Karpas-422 (cell line): ENCODE data around the gene C1orf198. TPM values are rescaled to one million over a fixed set of nuclear protein-coding genes. Genes with fewer than 3 reads are reported as not detected.
"Not testable (repeated sequence)": the region's sequence is repeated elsewhere in the genome, so short reads cannot be mapped to it uniquely, and the experiment has no call there.

Source experiments
- DNase-seq: peaks from one replicate; pipeline ENCODE4 v3.0.0-alpha.2; 2015
- H2AFZ ChIP-seq: fragments of 200-600 bp; sonication (generic); 2 replicates; pipeline ENCODE4 v1.6.1; 2014; ENCODE audit warnings: antibody characterized with exemption, low read length, mixed read lengths
- H3K27ac ChIP-seq: fragments of 200-600 bp; sonication (generic); 2 replicates; pipeline ENCODE4 v1.5.1; 2014; ENCODE audit warnings: mild to moderate bottlenecking, low read length, moderate library complexity
- H3K27me3 ChIP-seq: fragments of 200-600 bp; sonication (generic); 2 replicates; pipeline ENCODE4 v1.6.1; 2014; ENCODE audit warnings: low read length, mixed read lengths
- H3K36me3 ChIP-seq: fragments of 200-600 bp; sonication (generic); 2 replicates; pipeline ENCODE4 v1.6.1; 2014; ENCODE audit warnings: low read length, mixed read lengths; ENCODE audit not compliant: insufficient read depth
- H3K4me1 ChIP-seq: fragments of 200-600 bp; sonication (generic); 2 replicates; pipeline ENCODE4 v1.6.1; 2014; ENCODE audit warnings: mild to moderate bottlenecking, low read length, mixed read lengths
- H3K4me2 ChIP-seq: fragments of 200-600 bp; sonication (generic); 2 replicates; pipeline ENCODE4 v1.6.1; 2014; ENCODE audit warnings: low read length, low read depth, mild to moderate bottlenecking; ENCODE audit not compliant: poor library complexity, severe bottlenecking
- H3K4me3 ChIP-seq: fragments of 200-600 bp; sonication (generic); 2 replicates; pipeline ENCODE4 v1.5.1; 2014; ENCODE audit warnings: mild to moderate bottlenecking, antibody characterized with exemption, low read length, mixed read lengths
- H3K79me2 ChIP-seq: fragments of 200-600 bp; sonication (generic); 2 replicates; pipeline ENCODE4 v1.6.1; 2014; ENCODE audit warnings: mild to moderate bottlenecking, low read length, mixed read lengths
- H3K9ac ChIP-seq: fragments of 200-600 bp; sonication (generic); 2 replicates; pipeline ENCODE4 v1.6.0; 2014; ENCODE audit warnings: low read length
- H3K9me2 ChIP-seq: fragments of 200-600 bp; sonication (generic), shearing (Covaris generic); replicated peaks from 2 replicates; pipeline ENCODE4 v1.6.0; 2014; ENCODE audit warnings: mild to moderate bottlenecking, low read length, moderate library complexity; ENCODE audit not compliant: insufficient read depth
- H3K9me3 ChIP-seq: fragments of 300-700, 200-600 bp; sonication (generic); 2 replicates; pipeline ENCODE4 v1.6.1; 2014; ENCODE audit warnings: low read length, mixed read lengths
- H4K20me1 ChIP-seq: fragments of 200-600 bp; sonication (generic); 2 replicates; pipeline ENCODE4 v1.6.1; 2014; ENCODE audit warnings: mild to moderate bottlenecking, antibody characterized with exemption, low read length, low read depth; ENCODE audit not compliant: insufficient read depth
- total RNA-seq: library from RNA; depleted of rRNA; stranded (reverse); fragments of >200 nt; shearing (Covaris generic); gene quantifications from 2 replicates; pipeline ENCODE4 v1.2.3, GENCODE V29; 2014; ENCODE audit warnings: low replicate concordance

C1orf198 gene
- total RNA-seq, 1 experiment from 2014 or later, result 3.7 TPM

DNA sequence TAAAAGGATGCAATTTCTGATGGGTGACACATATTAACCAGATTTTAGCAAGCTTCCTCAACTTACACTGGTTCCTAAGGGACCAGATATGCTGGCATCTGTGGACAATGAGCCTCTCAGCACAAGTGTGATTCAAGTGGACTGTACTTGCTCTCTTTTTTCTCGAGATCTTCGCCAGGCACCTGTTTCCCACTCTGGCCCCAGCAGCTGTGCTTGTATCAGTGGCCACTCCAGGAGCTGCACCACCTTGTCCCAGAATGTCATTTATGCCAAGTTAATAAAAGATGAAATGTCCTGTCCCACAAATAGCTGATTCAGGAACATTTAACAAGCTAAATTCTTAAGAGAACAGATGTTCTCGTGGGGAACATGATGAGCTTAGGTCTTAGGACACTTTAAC is 14.6 kb downstream of the C1orf198 start:
- Histone ChIP-seq H3K4me2 (no peak overlapping the region), H3K4me1 (no peaks in the 10 kb centered on the region), H2AFZ (no peak overlapping the region), H3K36me3 (no peaks in the 10 kb centered on the region), H3K79me2 (no peaks in the 10 kb centered on the region), H3K27ac (no peak overlapping the region), H3K9me3 (no peaks in the 10 kb centered on the region), H3K4me3 (no peak overlapping the region), H3K9ac (no peak overlapping the region), H3K27me3 (no peaks in the 10 kb centered on the region), H4K20me1 (peaks cover 3% of the 10 kb centered on the region; the same call in 1 of the 2 replicates), H3K9me2 (no peaks in the 10 kb centered on the region)
- no peak for DNase-seq

DNA sequence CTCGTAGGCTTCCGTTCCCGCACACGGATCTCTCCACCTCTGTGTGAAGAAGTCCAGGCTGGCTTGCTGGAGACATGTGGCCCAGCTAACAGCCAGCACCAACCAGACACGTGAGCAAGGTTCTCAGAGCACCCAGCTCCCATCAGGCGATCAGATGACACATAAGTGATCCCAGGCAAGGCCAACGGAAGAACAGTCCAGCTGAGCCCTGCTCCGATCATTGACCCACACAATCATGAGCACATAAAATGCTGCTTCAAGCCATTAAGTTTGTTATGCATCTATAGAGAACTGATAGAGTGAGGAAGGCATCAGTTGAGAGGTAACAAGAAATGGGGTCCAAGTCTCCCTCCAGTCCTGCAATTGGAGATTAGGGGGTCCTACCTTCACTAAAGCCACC is 15.4 kb downstream of the C1orf198 start:
- Histone ChIP-seq H3K9me2 (no peaks in the 10 kb centered on the region), H3K4me3 (no peak overlapping the region), H3K27ac (no peak overlapping the region), H2AFZ (no peak overlapping the region), H4K20me1 (no peaks in the 10 kb centered on the region; the same call in 1 of the 2 replicates), H3K4me1 (no peaks in the 10 kb centered on the region), H3K79me2 (no peaks in the 10 kb centered on the region), H3K36me3 (no peaks in the 10 kb centered on the region), H3K9ac (no peak overlapping the region), H3K27me3 (no peaks in the 10 kb centered on the region), H3K4me2 (no peak overlapping the region), H3K9me3 (no peaks in the 10 kb centered on the region)
- DNase-seq, result no peak

DNA sequence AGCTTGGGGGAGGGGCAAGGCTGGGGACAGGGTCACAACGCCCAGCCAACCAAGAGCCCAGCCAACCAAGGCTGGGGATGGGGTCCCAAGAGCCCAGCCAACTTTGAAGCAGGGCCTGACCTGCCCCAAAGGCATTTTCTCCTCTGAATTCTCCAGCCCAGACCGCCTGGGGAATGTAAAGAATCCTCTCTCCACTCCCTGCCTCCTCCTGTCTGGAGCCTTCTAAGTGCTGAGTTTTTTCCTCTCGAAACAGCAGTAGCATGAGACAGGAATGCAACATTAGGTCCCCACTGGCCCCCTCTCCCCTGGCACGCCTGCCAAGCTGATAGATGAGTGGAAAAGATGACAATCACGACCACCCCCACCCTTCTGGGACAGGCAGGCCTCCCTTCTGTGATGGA is 17.0 kb downstream of the C1orf198 start:
- no peak overlapping the region for H3K9ac ChIP-seq
- H4K20me1 ChIP-seq, result no peaks in the 10 kb centered on the region; the same call in 1 of the 2 replicates
- H3K27me3 ChIP-seq, result no peaks in the 10 kb centered on the region
- no peak overlapping the region for H3K4me3 ChIP-seq
- H3K27ac ChIP-seq, result no peak overlapping the region
- H3K4me2 ChIP-seq, result no peak overlapping the region
- H3K9me3 ChIP-seq, result no peaks in the 10 kb centered on the region
- no peaks in the 10 kb centered on the region for H3K79me2 ChIP-seq
- DNase-seq, result no peak
- H3K4me1 ChIP-seq, result no peaks in the 10 kb centered on the region
- no peaks in the 10 kb centered on the region for H3K9me2 ChIP-seq
- H3K36me3 ChIP-seq, result no peaks in the 10 kb centered on the region
- no peak overlapping the region for H2AFZ ChIP-seq

- H3K27me3 ChIP-seq, result no peaks in the 10 kb centered on the region
- no peaks in the 10 kb centered on the region; the same call in 1 of the 2 replicates for H4K20me1 ChIP-seq
- no peaks in the 10 kb centered on the region for H3K79me2 ChIP-seq
- H3K9me3 ChIP-seq, result no peaks in the 10 kb centered on the region
- H3K9ac ChIP-seq, result no peak overlapping the region
- no peak overlapping the region for H3K4me3 ChIP-seq
- H3K4me2 ChIP-seq, result no peak overlapping the region
- no peak overlapping the region for H2AFZ ChIP-seq
- no peak for DNase-seq
- H3K9me2 ChIP-seq, result no peaks in the 10 kb centered on the region
- no peak overlapping the region for H3K27ac ChIP-seq
- no peaks in the 10 kb centered on the region for H3K36me3 ChIP-seq
- no peaks in the 10 kb centered on the region for H3K4me1 ChIP-seq
Observed at GRCh38 chr1:230850547-230850946, 17.8 kb downstream of the C1orf198 start.

DNA sequence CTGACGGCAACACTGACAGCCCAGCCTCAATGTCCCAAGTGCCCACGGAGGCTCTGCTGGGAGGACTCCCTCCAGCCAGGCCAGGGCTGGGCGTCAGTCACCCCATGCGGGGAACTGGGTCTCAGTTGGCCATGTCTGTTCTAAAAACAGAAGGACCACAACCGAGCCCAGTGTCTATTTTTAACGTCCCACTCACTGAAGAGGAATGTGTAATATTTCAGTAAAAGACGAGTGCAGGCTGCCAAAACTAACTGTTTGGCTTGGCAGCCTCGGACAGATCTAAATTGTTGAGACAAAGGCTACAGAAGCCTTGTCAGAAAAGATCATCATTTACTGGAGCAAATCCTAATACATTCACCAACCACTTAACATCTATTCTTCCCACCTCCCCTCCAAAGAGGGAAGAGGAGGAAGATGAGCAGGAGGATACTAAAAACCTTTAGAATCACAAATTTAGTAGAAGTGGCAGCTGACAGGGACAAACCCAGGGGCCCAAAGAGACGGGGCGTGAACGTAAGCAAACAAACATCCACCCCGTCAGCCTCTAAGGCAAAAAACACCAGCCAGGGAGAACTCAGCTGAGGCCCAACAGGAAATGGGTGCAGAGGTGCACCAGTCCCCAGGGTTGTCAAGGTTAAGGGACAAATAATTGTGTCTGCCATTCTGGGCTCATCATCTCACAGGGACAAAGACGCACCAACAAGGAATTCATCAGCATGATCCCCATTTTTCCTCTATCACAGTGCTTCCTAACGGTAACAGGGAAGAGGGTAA is 18.7 kb downstream of the C1orf198 start:
- H3K9me3 ChIP-seq, result no peaks in the 10 kb centered on the region
- no peak overlapping the region for H3K4me3 ChIP-seq
- no peak overlapping the region for H3K27ac ChIP-seq
- no peaks in the 10 kb centered on the region for H3K9me2 ChIP-seq
- no peak for DNase-seq
- H2AFZ ChIP-seq, result no peak overlapping the region
- no peak overlapping the region for H3K4me2 ChIP-seq
- H4K20me1 ChIP-seq, result no peaks in the 10 kb centered on the region; the same call in 1 of the 2 replicates
- no peaks in the 10 kb centered on the region for H3K27me3 ChIP-seq
- H3K4me1 ChIP-seq, result no peaks in the 10 kb centered on the region
- no peaks in the 10 kb centered on the region for H3K79me2 ChIP-seq
- no peaks in the 10 kb centered on the region for H3K36me3 ChIP-seq
- no peak overlapping the region for H3K9ac ChIP-seq

GRCh38 chr1:230848235-230848634 is 20.1 kb downstream of the C1orf198 start:
- Histone ChIP-seq H2AFZ (no peak overlapping the region), H3K27me3 (no peaks in the 10 kb centered on the region), H3K9me3 (no peaks in the 10 kb centered on the region), H3K36me3 (no peaks in the 10 kb centered on the region), H4K20me1 (no peaks in the 10 kb centered on the region; the same call in 1 of the 2 replicates), H3K9me2 (no peaks in the 10 kb centered on the region), H3K9ac (no peak overlapping the region), H3K4me3 (no peak overlapping the region), H3K27ac (no peak overlapping the region), H3K4me2 (no peak overlapping the region), H3K79me2 (no peaks in the 10 kb centered on the region), H3K4me1 (no peaks in the 10 kb centered on the region)
- DNase-seq, result no peak

- not testable (repeated sequence) for H3K4me1 ChIP-seq, H4K20me1 ChIP-seq, H3K79me2 ChIP-seq, H3K9me3 ChIP-seq, H3K4me2 ChIP-seq, DNase-seq, H3K27ac ChIP-seq, H3K9me2 ChIP-seq, H3K27me3 ChIP-seq, H3K36me3 ChIP-seq, H3K4me3 ChIP-seq, H3K9ac ChIP-seq, H2AFZ ChIP-seq
Observed at GRCh38 chr1:230845184-230845583, 23.1 kb downstream of the C1orf198 start.

GRCh38 chr1:230844561-230844960 is 23.8 kb downstream of the C1orf198 start:
- Histone ChIP-seq H3K79me2 (no peaks in the 10 kb centered on the region), H4K20me1 (no peaks in the 10 kb centered on the region), H3K27me3 (no peaks in the 10 kb centered on the region), H3K4me1 (no peaks in the 10 kb centered on the region), H3K4me2 (no peak overlapping the region), H3K36me3 (no peaks in the 10 kb centered on the region), H3K27ac (no peak overlapping the region), H3K9me2 (no peaks in the 10 kb centered on the region), H3K9ac (no peak overlapping the region), H2AFZ (no peak overlapping the region), H3K4me3 (no peak overlapping the region), H3K9me3 (no peaks in the 10 kb centered on the region)
- no peak for DNase-seq
